DND-41 (cell line): Measurements from ENCODE around the gene STARD7.

Source experiments
- ATAC-seq: fragments of 200-7000 bp; cut with Tn5 transposase; 3 replicates; pipeline ENCODE4 v1.9.1; 2021; ENCODE audit warnings: low read depth; ENCODE audit not compliant: insufficient read depth
- DNase-seq: peaks from one replicate; pipeline ENCODE4 v3.0.0-alpha.2; 2020
- H2AFZ ChIP-seq: 2 replicates; pipeline ENCODE4 v1.6.0; 2012; ENCODE audit warnings: low read depth, low read length
- H3K27ac ChIP-seq: 2 replicates; pipeline ENCODE4 v1.5.1; 2012; ENCODE audit warnings: low read length, inconsistent platforms
- H3K27me3 ChIP-seq: fragments of 200-600 bp; sonication (generic); 2 replicates; pipeline ENCODE4 v1.6.0; 2012; ENCODE audit warnings: low read length, mild to moderate bottlenecking, inconsistent platforms; ENCODE audit not compliant: insufficient read depth, poor library complexity
- H3K36me3 ChIP-seq: 2 replicates; pipeline ENCODE4 v1.5.1; 2012; ENCODE audit warnings: low read length, inconsistent platforms; ENCODE audit not compliant: insufficient read depth
- H3K4me1 ChIP-seq: 2 replicates; pipeline ENCODE4 v1.5.1; 2012; ENCODE audit warnings: mild to moderate bottlenecking, low read length; ENCODE audit not compliant: insufficient read depth
- H3K4me2 ChIP-seq: 2 replicates; pipeline ENCODE4 v1.6.0; 2012; ENCODE audit warnings: mild to moderate bottlenecking, moderate library complexity, low read length, inconsistent platforms; ENCODE audit not compliant: insufficient read depth
- H3K4me3 ChIP-seq, 2 experiments: fragments of 200-600 bp in 1 of 2; shearing (Covaris generic) in 1 of 2; 2 replicates each; pipeline ENCODE4 v1.5.1; 2012 to 2016; ENCODE audit warnings: inconsistent platforms in 2 of 2, low read length in 2 of 2, mild to moderate bottlenecking in 2 of 2, low read depth in 1 of 2, moderate library complexity in 1 of 2
- H3K79me2 ChIP-seq: 2 replicates; pipeline ENCODE4 v1.6.0; 2012; ENCODE audit warnings: low read length, inconsistent platforms; ENCODE audit not compliant: insufficient read depth
- H3K9ac ChIP-seq: 2 replicates; pipeline ENCODE4 v1.6.0; 2012; ENCODE audit warnings: low read depth, mild to moderate bottlenecking, inconsistent platforms, low read length, moderate library complexity
- H3K9me3 ChIP-seq: 2 replicates; pipeline ENCODE4 v1.5.1; 2012; ENCODE audit warnings: low read length, moderate library complexity, mild to moderate bottlenecking, inconsistent platforms; ENCODE audit not compliant: insufficient read depth, severe bottlenecking
- H4K20me1 ChIP-seq: 2 replicates; pipeline ENCODE4 v1.6.0; 2012; ENCODE audit warnings: low read length; ENCODE audit not compliant: insufficient read depth
- CTCF ChIP-seq: IDR thresholded peaks from 2 replicates; pipeline ENCODE4 v1.5.1; 2012; ENCODE audit warnings: borderline replicate concordance, low read length, moderate library complexity, mild to moderate bottlenecking; ENCODE audit not compliant: poor library complexity, severe bottlenecking; ENCODE audit errors: extremely low read depth
- EZH2 ChIP-seq: IDR thresholded peaks from 3 replicates; pipeline ENCODE4 v1.6.1; 2012; ENCODE audit warnings: borderline replicate concordance, low read depth, mild to moderate bottlenecking, moderate library complexity, low read length, inconsistent platforms; ENCODE audit not compliant: severe bottlenecking

The STARD7 gene

DNA sequence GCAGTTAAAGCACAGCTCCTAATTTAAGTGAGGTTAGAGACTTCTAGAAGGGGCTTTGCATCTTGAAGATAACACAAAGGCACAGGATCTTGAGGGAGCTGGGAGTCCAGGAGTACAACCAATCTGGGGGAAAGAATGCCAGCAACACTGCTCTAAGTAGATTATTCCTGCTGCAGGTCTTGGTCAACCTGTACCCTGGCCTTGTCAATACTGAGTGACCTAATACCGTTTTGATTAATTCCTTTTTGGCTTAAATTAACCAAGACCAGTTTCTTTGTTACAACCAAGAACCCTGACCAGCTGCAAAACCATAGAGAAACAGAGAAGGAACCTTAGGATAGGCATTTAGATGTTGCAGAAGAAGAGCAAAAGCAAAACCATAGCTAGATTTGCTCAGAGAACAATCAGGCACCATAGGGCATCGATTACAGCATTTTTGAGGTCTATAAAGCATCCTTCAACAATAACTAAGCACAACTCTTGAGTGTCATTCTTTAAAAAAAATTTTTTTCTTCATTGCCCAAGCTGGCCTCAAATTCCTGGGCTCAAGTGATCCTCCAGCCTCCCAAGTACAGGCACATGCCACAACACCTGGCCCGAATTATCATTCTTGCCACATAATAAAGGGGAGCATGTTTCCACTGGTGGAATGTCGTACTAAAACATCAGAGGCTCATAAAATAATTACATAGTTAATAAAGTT is 6.3 kb downstream of the STARD7 start:
- Histone ChIP-seq H4K20me1 (peaks cover 90% of the 10 kb centered on the region), H3K4me1 (peaks cover 26% of the 10 kb centered on the region), H3K27ac (no peak overlapping the region), H3K9ac (no peak overlapping the region), H3K4me2 (peak overlapping the region; percentile 31; the same call in 1 of the 2 replicates), H3K36me3 (peaks cover 23% of the 10 kb centered on the region), H2AFZ (no peak overlapping the region), H3K4me3 (no peak overlapping the region), H3K27me3 (no peaks in the 10 kb centered on the region), H3K79me2 (peaks cover 99% of the 10 kb centered on the region), H3K9me3 (no peaks in the 10 kb centered on the region)
- TF ChIP-seq CTCF (no peak), EZH2 (no peak)
- ATAC-seq (no peak), DNase-seq (no peak)

DNA sequence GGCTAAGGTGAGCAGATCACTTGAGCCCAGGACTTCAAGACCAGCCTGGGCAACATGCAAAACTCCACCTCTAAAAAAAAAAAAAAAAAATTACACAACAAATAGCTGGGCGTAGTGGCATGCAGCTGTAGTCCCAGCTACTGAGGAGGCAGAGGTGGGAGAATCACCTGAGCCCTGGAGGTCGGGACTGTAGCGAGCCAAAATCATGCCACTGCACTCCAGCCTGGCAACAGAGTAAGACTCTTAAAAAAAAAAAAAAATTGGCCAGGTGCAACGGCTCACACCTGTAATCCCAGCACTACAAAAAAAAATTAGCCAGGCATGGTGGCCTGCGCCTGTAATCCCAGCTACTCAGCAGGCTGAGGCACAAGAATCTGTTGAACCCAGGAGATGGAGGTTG is 7.3 kb downstream of the STARD7 start:
- H3K79me2 ChIP-seq = peaks cover 99% of the 10 kb centered on the region
- no peak overlapping the region for H3K4me3 ChIP-seq
- no peak for TF ChIP-seq EZH2
- TF ChIP-seq CTCF = no peak
- no peak overlapping the region for H3K4me2 ChIP-seq
- no peaks in the 10 kb centered on the region for H3K9me3 ChIP-seq
- peaks cover 86% of the 10 kb centered on the region for H4K20me1 ChIP-seq
- H3K4me1 ChIP-seq = peaks cover 17% of the 10 kb centered on the region
- peaks cover 19% of the 10 kb centered on the region; the same call in 1 of the 2 replicates for H3K36me3 ChIP-seq
- ATAC-seq = no peak
- no peaks in the 10 kb centered on the region for H3K27me3 ChIP-seq
- no peak for DNase-seq
- H3K9ac ChIP-seq = no peak overlapping the region
- no peak overlapping the region for H2AFZ ChIP-seq
- H3K27ac ChIP-seq = no peak overlapping the region

- TF ChIP-seq CTCF (no peak), EZH2 (no peak)
- H3K4me3 ChIP-seq = no peak overlapping the region
- H4K20me1 ChIP-seq = peaks cover 79% of the 10 kb centered on the region
- no peak overlapping the region for H3K9ac ChIP-seq
- H3K4me2 ChIP-seq = no peak overlapping the region
- no peaks in the 10 kb centered on the region for H3K9me3 ChIP-seq
- peaks cover 97% of the 10 kb centered on the region for H3K79me2 ChIP-seq
- DNase-seq (no peak), ATAC-seq (no peak)
- no peak overlapping the region for H2AFZ ChIP-seq
- H3K27me3 ChIP-seq = no peaks in the 10 kb centered on the region
- H3K4me1 ChIP-seq = peaks cover 2% of the 10 kb centered on the region; the same call in 1 of the 2 replicates
- no peak overlapping the region for H3K27ac ChIP-seq
- peaks cover 33% of the 10 kb centered on the region for H3K36me3 ChIP-seq
Observed at GRCh38 chr2:96198921-96199320, 9.7 kb downstream of the STARD7 start.
